Stimulated activated CD4-positive, alpha-beta T cell treated with anti-CD3 and anti-CD28 coated beads, TNF-alpha, amount 100 ng/mL, for 1 hour (primary cell): Measurements from ENCODE around the gene HSD11B1L.
"Not testable (repeated sequence)": the region's sequence is repeated elsewhere in the genome, so short reads cannot be mapped to it uniquely, and the experiment has no call there.

Experiments
- DNase-seq, 3 donors: peaks; one replicate each; pipeline ENCODE4 v3.0.0-alpha.2; 2020; ENCODE audit warnings: low read depth in 3 of 3, low spot score in 1 of 3

Gene HSD11B1L

DNA sequence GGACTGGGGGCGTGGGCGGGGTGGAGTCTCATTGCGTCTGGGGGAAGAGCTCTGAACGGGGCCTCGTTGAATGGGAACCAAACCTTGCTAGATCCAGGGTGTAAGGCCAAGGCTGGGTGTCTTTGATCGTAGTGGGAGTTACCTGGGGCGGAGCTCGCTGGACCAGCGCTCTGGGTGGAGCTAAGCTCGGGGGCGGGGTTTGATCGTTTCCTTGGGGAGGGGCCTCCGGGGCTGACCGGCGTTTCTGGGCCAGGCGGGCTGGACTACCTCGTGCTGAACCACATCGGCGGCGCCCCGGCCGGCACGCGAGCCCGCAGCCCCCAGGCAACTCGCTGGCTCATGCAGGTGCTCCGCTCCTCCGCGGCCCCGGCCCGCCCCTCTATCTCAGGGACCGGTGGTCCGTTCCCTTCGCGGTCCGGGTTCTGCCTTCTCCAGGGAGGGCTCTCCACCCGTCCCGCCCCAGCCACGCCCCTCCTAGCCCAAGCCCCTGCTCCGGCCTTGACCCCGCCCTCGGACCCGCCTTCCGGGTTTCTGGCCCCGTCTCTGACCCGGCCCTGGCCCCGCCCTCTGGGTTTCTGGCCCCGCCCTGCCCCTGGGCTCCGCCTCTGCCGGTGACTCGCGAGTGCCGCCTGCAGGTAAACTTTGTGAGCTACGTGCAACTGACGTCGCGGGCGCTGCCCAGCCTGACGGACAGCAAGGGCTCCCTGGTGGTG, 6.0 kb downstream of the HSD11B1L start:
- peak; percentile 80 to 100 (median 82) for DNase-seq

DNA sequence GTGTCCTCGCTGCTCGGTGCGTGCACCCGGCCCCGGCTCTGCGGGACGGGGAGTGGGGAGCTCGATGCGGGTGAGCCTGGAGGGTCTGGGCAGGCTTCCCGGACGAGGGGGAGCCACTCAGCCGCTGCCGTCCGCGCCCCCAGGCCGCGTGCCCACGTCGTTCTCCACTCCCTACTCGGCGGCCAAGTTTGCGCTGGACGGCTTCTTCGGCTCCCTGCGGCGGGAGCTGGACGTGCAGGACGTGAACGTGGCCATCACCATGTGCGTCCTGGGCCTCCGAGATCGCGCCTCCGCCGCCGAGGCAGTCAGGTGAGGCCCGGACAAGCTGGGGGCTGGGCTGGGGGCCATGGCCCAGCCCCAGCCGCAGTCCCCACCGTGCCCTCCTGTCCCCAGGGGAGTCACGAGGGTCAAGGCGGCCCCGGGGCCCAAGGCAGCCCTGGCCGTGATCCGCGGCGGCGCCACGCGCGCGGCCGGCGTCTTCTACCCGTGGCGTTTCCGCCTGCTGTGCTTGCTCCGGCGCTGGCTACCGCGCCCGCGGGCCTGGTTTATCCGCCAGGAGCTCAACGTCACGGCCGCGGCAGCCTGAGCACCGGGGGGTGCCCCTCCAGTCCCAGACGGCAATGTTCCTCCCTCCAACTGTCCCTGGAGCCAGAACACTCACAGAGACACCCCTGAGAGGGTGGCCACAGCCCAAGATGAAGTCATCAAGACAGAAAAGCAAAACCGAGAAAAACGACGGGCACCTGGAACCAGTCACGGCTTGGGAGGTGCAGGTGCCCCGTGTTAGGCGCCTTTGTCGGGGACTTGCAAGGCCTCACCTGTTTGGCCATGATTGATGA, 6.8 kb downstream of the HSD11B1L start:
- no peak for DNase-seq

DNA sequence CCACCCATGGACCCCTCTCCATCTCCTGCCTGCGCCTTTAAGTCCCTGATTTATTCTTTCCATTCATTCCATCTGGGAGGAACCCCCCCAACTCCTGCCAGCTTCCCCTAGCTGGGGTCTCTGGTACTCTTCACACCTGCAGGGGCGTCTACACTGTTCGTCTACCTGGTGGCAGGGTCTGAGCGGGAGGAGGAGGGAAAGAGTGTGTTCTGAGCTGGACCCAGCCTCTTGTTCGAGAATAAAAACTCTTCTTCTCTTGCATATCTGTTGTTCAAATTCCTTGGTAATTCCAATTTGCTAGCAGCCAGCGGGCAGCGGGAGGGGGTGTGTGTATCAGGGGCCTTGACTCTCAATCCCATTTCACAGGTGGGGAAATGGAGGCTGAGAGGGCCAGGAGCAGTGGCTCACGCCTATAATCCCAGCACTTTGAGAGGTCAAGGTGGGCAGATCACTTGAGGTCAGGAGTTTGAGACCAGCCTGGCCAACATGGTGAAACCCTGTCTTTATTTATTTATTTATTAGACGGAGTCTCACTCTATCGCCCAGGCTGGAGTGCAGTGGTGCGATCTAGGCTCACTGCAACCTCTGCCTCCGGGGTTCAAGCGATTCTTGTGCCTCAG, 7.5 kb downstream of the HSD11B1L start:
- DNase-seq: not testable (repeated sequence)

DNA sequence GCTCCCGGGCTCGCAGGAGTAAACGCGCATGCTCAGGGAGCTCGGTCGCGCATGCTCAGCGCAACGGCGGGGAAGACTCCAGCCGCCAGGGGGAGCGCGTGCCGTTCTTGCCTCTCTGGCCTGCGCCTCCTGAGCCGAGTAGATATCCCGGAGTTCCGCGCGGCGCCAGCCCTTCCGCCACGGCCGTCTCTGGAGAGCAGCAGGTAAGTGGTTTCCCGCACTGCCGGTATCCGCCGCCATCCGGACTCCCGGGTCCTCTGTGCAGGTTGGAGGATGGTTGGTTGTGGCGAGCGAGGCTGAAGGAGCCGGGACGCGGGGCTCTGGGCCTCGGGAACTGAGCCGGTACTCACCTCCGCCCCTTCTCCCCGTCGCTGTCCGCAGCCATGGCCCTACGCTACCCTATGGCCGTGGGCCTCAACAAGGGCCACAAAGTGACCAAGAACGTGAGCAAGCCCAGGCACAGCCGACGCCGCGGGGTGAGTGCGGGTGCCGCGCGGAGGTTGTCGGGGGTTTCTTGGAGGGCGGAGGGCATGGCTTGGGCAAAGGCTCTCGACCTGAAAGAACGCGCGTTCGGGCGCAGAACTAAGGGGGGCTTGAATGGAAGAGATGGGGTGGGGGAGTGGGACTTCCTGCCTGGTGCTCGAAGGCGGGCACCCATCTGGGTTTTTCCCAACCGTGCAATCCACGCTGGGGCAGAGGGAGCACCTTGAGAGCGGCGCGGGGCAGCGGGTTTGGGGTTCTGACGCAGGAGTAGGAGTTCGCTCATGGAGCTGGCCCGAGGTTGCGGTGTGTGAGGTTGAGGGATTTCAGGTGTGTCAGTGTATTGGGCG, 9.5 kb downstream of the HSD11B1L start, which contains the start of gene RPL36:
Gene RPL36, plus strand, starts transcription at position 171 of the 830 bp plus-strand sequence. Its CDS starts 213 bp downstream, at position 384.
- DNase-seq: peak; percentile 95 to 99 (median 99)

DNA sequence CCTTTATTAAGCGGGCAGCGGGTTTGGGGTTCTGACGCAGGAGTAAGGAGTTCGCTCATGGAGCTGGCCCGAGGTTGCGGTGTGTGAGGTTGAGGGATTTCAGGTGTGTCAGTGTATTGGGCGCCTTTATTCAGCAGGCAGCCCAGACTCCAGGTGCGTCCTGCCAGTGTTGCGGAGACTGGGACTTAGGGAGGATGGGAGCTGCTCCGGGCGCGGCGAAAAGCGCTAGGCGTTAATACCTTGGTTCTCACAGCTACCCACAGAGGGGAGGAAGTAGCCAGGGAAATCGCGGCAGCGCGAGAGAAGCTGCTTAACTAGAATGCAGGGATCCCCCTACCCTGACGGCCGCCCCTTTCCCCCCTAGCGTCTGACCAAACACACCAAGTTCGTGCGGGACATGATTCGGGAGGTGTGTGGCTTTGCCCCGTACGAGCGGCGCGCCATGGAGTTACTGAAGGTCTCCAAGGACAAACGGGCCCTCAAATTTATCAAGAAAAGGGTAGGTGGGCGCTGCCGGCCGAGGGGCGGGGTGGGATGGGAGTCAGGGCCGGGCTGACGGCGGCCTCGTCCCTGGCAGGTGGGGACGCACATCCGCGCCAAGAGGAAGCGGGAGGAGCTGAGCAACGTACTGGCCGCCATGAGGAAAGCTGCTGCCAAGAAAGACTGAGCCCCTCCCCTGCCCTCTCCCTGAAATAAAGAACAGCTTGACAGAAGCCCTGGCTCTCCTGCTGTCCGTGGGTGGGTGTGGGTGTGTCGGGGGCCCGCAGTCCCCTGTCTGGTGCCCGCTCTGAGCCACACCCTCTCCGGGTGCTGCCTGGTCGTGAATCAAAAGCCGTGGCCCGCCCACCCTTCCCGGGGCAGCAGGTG, 10.4 kb downstream of the HSD11B1L start:
- DNase-seq: peak in 1 of 3 donors; percentile 54

DNA sequence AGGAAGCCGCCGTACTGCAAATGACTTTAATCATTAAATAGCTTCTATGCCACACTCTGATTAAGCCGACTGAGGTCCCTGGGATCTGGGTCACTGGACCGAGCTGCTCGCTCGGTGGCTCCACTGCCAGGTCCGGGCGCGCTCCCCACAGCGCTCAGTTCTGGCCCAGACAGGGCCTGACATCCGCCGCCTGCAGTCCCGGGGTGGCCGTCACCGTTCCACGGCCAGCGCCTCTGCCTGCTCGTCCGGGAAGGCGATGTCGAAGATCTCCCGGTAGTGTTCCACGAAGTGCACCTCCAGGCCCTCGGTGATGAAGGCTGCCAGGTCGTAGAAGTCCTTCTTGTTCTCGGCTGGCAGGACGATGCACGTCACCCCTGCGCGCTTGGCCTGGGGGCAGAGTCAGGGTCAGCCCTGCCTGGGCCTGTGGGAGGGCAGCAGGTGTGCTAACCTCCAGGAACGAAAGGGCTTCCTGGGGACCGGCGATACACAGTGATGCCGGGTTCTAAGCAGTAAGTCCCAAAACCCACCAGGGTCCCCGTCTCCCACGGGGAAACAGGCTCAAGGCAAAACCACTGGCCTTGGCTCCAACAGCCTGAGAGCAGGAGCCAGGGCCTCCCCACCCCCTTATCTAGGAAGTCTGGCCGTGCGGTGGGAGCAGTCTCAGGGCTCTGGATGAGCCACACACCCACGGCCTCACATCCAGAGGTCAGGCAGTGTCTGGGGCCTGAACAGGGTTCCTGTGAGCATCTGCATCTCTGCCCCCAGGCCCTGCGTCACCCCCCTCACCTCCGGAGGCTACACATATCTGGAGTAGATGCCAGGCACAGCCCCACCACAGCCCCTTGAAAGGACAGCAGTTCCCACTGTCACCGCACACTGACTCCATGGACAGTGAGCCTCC, 11.2 kb downstream of the HSD11B1L start:
- DNase-seq: no peak

DNA sequence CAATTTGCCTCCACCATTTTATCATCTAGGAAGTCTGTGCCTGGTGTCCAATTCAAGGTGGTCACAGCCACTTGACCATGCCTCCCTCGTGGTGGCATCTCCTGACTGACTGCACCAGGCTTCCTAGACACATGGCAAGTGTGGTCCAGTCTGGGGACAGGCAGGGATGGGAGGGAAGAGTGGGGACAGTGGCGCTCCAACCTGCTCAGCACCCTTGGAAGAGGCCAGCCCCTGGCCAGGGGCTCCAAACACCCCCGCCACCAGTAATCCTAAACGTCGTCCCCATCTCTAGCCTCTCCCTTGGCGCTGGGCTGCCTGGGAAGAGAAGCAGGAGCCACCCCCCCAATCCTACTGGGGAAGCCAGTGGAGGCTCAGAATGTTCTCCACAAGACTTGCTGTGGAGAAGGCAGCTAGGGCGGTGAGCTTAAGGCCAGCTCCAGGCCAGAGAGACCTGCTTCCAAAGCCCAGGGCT, 11.9 kb downstream of the HSD11B1L start:
- no peak for DNase-seq

DNA sequence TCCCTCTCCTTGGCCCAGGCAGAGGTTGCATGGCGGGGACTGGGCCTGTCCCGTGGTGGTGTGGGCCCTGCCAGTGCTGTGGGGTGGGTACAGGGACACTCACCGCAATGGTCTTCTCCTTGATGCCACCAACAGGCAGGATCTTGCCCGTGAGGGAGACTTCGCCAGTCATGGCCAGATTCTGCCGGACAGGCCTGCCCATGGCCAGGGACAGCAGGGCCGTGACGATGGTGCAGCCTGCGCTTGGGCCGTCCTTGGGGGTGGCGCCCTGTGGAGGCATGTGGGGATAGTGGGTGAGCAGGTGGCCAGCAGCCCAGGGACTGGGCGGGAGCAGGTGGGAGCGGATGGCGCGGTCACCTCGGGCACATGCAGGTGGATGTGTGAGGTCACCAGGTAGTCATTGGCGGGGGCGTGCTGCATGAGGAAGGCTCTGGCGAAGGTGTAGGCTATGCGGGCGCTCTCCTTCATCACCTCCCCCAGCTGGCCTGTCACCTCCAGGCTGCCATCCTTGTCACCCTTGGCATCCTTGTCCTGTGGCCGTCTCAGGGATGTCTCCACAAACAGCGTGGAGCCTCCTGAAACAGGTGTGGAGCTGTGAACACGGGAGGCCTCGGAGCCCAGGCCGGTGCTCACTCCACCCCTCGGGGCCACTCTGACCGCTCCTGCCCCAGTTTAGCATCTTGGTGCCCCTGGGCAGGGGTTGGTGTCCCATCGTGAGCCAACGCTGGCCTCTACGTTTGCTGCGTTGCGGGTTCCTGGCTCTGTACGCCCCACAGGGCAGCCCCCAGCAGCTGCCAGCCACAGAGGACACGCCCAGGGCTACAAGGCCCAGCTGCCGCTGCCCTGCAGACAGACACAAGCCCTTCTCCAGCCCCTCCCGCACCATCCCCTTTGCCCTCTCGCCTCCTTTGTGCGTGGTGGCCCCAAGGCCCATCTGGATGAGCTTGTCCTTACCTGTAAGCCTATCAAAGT, 12.7 kb downstream of the HSD11B1L start:
- DNase-seq: no peak

DNA sequence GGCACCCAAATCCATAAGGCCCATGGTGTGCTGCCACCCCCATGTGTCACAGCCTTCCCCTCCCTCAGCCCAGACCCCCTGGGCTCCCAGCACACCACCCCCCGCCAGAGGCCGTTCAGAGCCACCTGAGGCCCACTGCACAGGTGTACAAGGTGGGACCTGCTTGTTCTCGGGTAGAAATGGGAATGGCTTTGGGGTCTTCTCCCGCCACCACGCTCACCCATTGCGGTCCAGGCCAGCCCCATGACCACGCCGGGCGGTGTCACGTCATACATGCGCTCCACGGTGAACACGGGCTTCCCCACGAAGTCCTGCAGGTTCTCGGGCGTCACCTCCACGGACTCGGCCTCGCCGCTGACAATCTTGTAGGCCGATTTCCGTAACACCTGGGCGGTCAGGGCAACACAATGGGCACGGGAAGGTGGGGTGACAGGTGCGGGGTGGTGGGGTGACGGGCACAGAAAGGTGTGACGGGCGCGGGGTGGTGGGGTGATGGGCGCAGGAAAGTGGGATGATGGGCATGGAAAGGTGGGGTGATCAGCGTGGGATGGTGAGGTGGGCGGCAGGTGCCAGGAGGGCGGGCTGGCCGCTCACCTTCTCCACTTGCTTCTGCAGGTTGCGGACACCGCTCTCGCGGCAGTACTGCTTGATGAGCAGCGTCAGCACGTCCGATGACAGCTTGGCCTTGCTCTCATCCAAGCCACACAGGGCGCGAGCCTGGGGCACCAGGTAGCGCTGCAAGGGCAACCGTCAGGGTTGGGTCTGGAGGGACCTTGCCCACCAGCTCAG, 13.5 kb downstream of the HSD11B1L start:
- DNase-seq: no peak

DNA sequence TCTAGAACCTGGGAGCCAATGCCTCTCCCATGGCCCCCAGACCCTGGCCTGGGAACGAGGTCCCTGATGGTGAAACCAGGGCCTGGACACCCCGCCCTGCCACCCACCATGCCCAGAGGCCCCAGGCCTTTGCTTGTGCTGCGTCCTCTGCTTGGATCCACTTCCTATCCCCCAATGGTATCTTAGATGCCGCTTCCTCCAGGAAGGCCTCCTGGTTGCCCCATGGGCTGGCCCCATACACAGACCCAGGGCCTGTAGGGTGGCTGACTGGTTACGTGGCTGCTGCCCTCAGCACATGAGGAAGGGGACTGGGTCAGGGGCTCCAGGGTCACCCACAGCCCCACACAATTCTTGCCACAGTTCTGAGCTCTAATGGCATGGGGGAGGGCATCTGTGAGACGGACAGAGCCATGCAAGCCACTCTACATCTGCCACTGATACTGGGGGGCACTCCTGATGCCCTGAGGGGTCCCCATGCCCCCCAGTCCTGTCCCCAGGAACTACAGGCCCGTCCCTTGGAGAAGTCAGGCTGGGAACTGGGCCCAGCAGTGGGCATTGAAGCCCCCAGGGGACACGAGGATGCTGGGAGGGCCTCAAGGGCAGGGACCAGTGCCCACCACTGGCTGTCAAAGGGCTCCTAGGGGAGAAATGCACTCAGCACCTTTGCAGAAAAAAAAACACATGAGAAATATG, 14.3 kb downstream of the HSD11B1L start:
- no peak for DNase-seq

DNA sequence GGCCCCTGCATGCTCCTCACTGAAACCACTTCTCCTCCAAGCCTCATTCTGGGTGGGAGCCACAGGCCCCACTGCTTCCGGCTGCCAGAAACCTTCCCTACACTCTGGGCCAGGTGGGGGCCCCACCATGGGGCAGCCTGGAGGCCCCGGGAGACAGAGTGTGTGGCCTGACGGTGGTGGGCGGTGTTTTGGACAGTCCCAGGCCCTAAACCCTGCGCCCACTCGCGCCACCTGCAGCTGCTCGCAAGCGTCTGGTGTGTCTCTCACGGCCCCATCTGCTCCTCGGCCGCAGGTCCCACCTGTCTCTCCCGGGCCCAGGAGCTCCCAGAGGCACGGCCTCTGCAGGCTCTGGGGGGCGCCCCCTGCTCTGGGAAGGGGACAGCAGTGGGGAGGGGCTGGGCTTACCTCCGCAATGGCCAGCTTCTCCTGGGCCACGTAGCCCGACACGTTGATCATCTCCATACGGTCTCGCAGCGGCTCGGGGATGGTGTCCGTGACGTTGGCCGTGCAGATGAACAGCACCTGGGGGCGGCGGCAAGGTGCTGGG, 14.9 kb downstream of the HSD11B1L start:
- no peak for DNase-seq

DNA sequence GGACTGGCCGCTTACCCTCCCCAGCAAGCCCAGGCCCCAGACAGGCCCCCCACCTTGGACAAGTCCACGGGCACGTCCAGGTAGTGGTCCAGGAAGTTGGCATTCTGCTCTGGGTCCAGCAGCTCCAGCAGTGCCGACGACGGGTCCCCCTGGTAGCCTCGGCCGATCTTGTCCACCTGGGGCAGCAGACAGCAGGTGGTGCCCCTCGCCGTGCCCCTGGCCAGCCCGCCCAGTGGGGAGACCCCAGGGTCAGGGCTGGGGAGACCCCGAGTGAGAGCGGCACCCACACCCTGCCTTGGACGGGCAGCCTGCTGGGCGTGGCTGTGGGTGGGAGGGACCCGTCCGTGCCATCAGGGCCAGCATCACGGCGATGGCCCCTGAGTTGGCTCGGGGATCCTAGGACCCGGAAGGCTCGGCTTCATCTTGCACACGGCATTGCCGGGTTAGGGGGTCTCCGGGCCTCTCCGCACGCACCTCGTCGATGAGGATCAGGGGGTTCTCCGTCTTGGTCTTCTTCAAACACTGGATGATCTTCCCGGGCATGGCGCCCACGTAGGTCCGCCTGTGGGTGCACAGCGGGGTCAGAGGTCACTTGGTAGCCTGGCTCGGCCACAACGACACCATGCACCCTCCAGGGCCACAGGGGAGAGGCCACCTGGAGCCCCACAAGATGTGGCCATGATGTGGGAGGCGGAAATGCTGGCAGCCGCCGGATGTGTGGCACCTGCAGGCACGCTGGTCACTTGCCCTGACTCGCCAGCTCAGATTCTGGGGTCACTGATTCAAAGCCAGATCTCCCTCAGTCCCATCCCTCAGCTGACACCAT, 15.6 kb downstream of the HSD11B1L start:
- no peak for DNase-seq

DNA sequence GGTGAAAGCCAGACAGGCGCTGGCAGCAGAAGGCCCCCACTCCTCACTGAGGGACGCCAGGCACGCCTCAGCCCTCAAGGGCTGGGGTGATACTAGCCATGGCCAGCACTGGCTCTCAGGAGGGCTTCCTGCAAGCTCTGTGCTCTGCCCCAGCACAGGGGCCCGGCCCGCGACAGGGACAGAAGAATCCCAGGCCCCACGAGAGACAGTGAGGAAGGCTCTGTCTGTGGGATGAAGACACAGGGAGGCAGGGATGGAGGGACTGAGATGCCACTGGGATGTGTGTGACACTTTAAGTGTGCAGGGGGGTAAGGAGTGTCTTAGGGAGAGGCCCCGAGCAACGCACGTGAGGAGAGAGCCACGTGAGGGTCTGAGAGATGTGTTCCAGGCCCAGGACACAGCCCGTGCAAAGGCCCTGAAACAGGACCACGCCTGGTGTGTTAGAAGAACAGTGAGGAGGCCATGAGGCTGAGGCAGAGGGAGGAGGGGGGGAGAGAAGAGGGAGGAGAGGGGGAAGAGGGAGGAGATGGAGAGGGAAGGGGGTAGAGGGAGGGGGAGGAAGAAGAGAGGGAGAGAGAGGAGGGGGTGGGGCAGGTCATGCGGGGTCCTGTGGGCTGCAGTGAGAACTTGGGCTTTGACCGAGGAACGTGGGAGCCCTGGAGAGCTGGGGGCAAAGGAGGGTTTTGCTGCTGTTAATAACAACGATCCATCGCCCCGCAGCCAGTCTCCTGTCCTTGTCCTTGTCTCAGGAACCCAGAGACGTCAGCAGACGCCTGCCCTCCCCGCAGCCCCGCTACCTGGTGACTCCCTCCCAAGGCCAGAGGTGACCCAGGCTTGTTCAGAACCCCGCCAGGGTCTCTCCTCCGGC, 16.4 kb downstream of the HSD11B1L start:
- DNase-seq: no peak
